Measurements from ENCODE around the gene NADSYN1.

The NADSYN1 gene

GRCh38 chr11:71453037-71453917, at the start of gene NADSYN1:
TSS of gene NADSYN1 (plus strand) at chr11:71453203. CDS start at chr11:71453297, 94 bp downstream.
- peak; percentile 9 for TF ChIP-seq CTCF (IDR thresholded peaks at IDR 0.05)
- H3K9me3 ChIP-seq = no peaks in the 10 kb centered on the region
- no peaks in the 10 kb centered on the region for H3K27me3 ChIP-seq
- peaks cover 53 to 58% of the 10 kb centered on the region in 2 experiments for H3K4me1 ChIP-seq (ENCODE audit: control insufficient read depth in 1 of 2, insufficient read depth in 1 of 2, low read depth in 1 of 2, low read length in 1 of 2)
- peak within 1 kb of the TSS; percentile 93 to 98 for H3K4me3 ChIP-seq (ENCODE audit: low read depth in 1 of 2, low read length in 1 of 2)
- peak within 1 kb of the TSS; percentile 93 for H3K27ac ChIP-seq
- H3K36me3 ChIP-seq = peaks cover 37% of the 10 kb centered on the region

- Histone ChIP-seq H3K9me3 (no peaks in the 10 kb centered on the region), H3K27ac (no peak overlapping the region), H3K4me3 (ENCODE audit: low read depth in 1 of 2, low read length in 1 of 2) (no peak overlapping the region), H3K27me3 (no peaks in the 10 kb centered on the region), H3K4me1 (ENCODE audit: control insufficient read depth in 1 of 2, insufficient read depth in 1 of 2, low read depth in 1 of 2, low read length in 1 of 2) (no peaks in the 10 kb centered on the region), H3K36me3 (no peaks in the 10 kb centered on the region)
- TF ChIP-seq CTCF (IDR thresholded peaks at IDR 0.05) = no peak
These were observed 48.8 kb upstream of the NADSYN1 start for GRCh38 chr11:71404209-71404608.

GRCh38 chr11:71406681-71407080, 46.3 kb upstream of the NADSYN1 start:
- Histone ChIP-seq H3K4me3 (ENCODE audit: low read depth in 1 of 2, low read length in 1 of 2) (no peak overlapping the region), H3K27ac (no peak overlapping the region), H3K27me3 (peaks cover 8% of the 10 kb centered on the region), H3K36me3 (no peaks in the 10 kb centered on the region), H3K9me3 (no peaks in the 10 kb centered on the region), H3K4me1 (ENCODE audit: control insufficient read depth in 1 of 2, insufficient read depth in 1 of 2, low read depth in 1 of 2, low read length in 1 of 2) (no peaks in the 10 kb centered on the region)
- no peak for TF ChIP-seq CTCF (IDR thresholded peaks at IDR 0.05)

- no peak for TF ChIP-seq CTCF (IDR thresholded peaks at IDR 0.05)
- no peaks in the 10 kb centered on the region for H3K9me3 ChIP-seq
- no peak overlapping the region for H3K4me3 ChIP-seq (ENCODE audit: low read depth in 1 of 2, low read length in 1 of 2)
- H3K27ac ChIP-seq = no peak overlapping the region
- peaks cover 8% of the 10 kb centered on the region for H3K27me3 ChIP-seq
- H3K36me3 ChIP-seq = no peaks in the 10 kb centered on the region
- H3K4me1 ChIP-seq (ENCODE audit: control insufficient read depth in 1 of 2, insufficient read depth in 1 of 2, low read depth in 1 of 2, low read length in 1 of 2) = no peaks in the 10 kb centered on the region
These were observed 45.6 kb upstream of the NADSYN1 start for GRCh38 chr11:71407356-71407755.

- Histone ChIP-seq H3K27me3 (peaks cover 8% of the 10 kb centered on the region), H3K9me3 (no peaks in the 10 kb centered on the region), H3K4me1 (ENCODE audit: control insufficient read depth in 1 of 2, insufficient read depth in 1 of 2, low read depth in 1 of 2, low read length in 1 of 2) (no peaks in the 10 kb centered on the region), H3K4me3 (ENCODE audit: low read depth in 1 of 2, low read length in 1 of 2) (no peak overlapping the region), H3K36me3 (no peaks in the 10 kb centered on the region), H3K27ac (no peak overlapping the region)
- no peak for TF ChIP-seq CTCF (IDR thresholded peaks at IDR 0.05)
These were observed 44.2 kb upstream of the NADSYN1 start for GRCh38 chr11:71408826-71409225.
